Measurements from ENCODE around the gene COPS7B. TPM values are rescaled to one million over a fixed set of nuclear protein-coding genes. Genes with fewer than 3 reads are reported as not detected.

COPS7B gene
- total RNA-seq, 4 donors from 2014 or later, result 13.7 to 35.2 (median 24.4) TPM

Other genes starting within 250 kb of the COPS7B start
- gene TEX44, start 193.6 kb upstream of the COPS7B start, total RNA-seq, result not detected
- 1,000 to 10,000 TPM in 2 of 4 donors, 100 to 1,000 TPM in 2; 811 to 1,206 (median 976) TPM for gene PTMA, start 77.9 kb upstream of the COPS7B start, total RNA-seq
- 10 to 100 TPM; 13.0 to 25.3 (median 18.1) TPM for gene PDE6D, start 5.2 kb upstream of the COPS7B start, total RNA-seq
- not detected for gene NPPC, start 140.0 kb downstream of the COPS7B start, total RNA-seq
- gene DIS3L2, start 175.3 kb downstream of the COPS7B start, total RNA-seq, result 10 to 100 TPM; 26.4 to 39.0 (median 34.4) TPM

All from lower leg skin (tissue), 4 donors.